GM04504 (cell line): ENCODE data around the gene MSI2.
A peak's percentile ranks its signal among the peaks of the same experiment; 100 is the strongest.

Source experiments
- DNase-seq: peaks from one replicate; pipeline ENCODE4 v3.0.0-alpha.2; 2012; ENCODE audit warnings: low read depth

Gene MSI2

DNA sequence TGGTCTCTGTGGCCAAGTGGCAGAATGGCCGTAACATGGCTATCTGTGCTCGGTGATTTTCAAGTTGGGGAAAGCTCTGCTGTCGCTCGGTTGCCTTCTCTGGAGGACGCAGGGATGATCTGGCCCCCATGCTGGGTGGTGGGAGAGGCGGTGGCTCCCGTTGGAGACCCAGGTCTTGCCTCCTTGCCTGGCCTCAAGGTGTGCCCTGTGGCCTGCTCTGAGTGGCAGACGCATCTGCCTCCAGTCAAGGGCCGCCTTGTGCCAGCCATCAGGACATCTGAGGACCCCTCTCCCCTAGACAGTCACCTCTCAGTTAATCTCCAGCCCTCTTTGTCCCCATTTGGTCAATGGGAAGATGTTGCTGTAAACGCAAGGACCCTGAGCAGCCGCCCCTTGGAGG, 322.9 kb downstream of the MSI2 start:
- DNase-seq = no peak

GRCh38 chr17:57580055-57580739, 323.9 kb downstream of the MSI2 start:
- no peak for DNase-seq

- DNase-seq = no peak
These were observed 326.8 kb downstream of the MSI2 start for GRCh38 chr17:57582881-57583756.

DNA sequence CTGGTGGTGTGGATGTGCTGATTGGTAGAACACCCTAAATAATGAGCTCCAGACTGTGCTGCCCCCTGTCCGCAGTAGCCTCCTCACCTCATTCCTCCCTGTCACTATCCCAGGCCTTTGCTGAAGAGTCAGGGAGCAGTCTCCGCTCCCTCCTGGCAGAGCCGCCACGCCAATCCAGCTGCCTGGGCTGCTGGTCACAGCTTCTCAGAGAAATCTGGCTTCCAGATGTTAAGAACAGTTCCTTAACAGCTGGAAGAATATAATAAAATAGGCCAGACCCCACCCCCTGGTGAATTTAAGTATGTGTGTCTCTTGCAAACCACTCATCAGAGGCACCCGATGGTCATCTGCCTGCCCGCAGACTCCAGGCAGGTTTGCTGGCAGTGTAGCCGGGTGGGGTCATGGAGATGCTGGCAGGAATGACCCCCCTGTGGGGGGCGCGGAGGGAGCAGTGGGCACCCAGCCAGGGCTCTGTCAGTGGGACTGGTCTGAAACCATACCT, 327.8 kb downstream of the MSI2 start:
- peak; percentile 24 for DNase-seq

DNA sequence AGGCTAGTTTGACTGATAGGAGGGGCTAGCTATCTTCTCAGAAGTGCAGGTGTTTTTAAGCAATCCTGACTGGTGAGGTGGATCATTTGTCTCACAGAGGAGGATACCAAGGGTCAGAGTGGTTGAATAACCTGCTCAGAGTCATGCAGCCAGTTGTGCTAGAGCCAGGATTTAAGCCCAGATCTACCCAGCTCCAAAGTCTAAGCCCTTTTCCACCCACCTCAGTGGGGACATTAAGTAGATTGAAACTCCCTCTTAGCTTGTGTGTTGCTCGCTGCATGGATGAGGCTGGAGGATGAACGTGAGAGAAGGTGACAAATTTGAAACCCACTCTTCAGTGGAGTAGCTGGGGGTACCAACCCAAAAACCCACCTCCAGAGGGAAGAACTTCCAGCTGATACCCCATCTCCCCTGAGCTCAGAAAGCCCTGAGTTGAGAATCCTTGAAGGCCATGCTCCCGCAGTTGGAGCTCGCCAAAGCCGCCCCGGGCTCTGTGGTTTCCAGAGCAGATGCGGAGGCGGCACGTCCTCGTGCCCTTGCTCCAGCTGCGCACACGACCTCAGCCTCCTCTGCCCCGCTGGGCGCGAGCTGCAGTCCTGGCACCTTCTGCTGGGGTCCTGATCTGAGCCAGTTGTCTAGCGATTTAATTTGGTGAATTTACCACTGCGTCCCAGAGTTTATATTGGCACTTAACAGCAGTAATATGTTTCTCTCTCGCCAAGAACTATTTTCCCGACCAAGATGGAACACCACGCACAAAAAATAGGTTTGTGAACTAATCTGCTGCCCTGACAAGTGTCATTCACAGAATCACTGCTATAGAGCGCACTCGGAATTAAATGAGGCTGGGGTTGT, 329.2 kb downstream of the MSI2 start:
- DNase-seq = no peak

DNA sequence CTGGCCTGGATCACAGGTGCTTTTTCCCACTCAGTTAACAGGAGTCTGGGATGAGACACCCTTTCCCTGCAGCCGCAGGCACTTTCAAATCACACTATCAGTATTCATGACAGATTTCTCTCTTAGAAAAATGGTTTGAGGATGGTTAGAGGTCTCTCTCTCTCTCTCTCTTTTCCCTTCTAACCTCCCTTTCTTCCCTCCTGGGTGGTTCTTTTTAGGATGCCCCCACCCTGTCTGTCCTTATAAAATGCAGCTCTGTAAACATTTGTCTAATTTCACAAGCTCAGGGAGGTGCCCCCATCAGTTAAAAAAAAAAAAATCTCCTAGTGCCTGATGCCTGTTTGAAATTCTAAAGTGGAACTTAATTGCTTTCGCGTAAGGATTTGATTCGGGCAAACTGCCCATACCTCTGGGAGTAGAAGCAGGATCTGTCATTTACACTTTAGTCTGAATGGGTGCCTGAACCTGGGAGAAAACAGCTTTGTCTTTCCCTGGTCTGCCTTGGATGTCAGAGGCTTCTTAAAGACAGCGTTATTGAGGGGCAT, 329.9 kb downstream of the MSI2 start:
- no peak for DNase-seq

DNA sequence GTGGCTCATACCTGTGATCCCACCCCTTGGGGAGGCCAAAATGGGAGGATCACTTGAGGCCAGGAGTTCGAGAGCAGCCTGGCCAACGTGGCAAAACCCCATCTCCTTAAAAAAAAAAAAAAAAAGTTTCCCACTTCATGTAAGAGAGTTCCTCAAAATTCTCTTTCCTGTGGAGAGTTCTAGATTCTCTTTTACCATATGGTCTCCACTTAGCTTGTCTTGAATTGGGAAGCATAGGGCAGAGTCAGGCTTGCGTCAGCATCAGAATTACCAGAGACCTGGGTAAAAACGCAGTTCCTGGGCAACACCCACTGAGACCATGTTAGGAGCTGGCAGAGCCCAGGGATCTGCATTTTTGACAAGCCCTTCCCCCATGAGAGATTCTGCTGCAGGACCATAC, 330.4 kb downstream of the MSI2 start:
- no peak for DNase-seq

DNA sequence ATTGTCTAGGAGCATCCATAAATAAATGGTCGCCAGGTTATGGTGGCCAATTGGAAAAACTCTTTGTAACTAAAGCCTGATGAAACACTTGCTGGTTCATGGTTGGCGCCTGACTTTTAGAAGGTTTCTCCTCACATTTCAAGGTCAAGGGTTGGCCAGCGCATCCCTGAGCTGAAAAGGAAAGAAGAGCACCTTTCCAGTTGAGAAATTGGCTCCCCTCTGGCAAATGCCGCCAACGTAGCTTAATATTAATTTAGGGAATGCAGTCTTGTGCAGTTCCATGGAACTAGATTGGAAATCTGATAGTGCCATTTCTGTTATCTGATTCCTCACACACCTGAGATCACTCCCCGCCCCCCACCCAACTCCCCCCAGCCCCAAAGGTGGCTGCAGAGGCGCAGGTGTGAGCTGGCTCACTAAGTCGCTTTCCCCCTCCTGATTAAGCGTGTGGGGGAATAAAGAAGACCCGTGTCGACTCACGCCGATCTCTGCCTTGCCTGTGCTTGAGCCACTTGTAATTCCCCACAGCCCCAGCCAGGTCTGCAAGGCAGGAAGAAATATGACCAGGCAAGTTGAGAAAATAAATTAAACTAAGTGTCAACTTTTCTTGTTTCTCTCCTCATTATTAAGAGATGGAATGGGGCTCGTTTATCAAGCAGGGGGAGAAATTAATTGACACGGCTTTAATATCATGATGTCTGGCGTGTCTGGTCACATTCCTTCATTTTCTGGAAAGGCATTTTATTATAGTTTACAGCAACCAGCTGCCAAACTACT, 331.1 kb downstream of the MSI2 start:
- no peak for DNase-seq

GRCh38 chr17:57588086-57588485, 331.8 kb downstream of the MSI2 start:
- no peak for DNase-seq

- DNase-seq = no peak
These were observed 333.1 kb downstream of the MSI2 start for GRCh38 chr17:57589151-57590034.

GRCh38 chr17:57593739-57594462, 337.6 kb downstream of the MSI2 start:
- no peak for DNase-seq

- DNase-seq = no peak
These were observed 338.4 kb downstream of the MSI2 start for GRCh38 chr17:57594767-57595166.

GRCh38 chr17:57595426-57595825, 339.1 kb downstream of the MSI2 start:
- DNase-seq = no peak

DNA sequence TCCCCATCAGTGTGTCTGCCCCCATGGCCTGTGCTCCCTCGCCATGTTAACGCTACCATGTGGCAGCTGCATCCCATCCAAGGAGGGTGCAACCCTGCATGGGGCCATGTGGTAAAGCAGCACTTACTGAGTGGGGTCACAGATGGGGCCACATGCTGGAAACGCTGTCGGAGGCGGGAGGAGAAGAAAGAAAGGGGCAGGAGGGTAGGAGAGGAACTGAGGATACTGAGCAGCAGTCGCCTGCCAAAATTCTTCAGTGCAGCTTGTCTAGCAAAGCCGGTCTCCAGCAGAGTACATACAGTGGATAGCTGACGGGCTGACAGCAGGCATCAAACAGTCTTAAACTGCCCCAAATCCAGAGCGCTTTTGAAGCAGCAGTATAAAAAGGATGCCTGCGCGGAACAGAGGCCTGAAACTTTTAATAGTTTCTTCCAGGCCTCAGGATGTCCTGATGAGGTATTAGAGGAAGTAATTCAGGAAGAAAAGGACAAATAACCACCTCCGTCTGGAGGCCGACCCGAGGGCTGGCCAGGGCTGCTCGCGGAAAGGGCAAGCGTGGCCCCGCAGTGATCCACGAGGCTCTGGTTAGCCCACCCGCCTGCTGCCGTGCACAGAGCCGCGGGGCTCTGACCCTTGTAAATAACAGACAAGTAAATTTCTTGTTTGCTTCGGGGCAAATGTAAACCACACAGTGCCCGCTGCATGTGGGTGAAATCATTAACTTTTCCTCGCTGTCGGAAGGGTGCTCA, 339.8 kb downstream of the MSI2 start:
- DNase-seq = no peak

DNA sequence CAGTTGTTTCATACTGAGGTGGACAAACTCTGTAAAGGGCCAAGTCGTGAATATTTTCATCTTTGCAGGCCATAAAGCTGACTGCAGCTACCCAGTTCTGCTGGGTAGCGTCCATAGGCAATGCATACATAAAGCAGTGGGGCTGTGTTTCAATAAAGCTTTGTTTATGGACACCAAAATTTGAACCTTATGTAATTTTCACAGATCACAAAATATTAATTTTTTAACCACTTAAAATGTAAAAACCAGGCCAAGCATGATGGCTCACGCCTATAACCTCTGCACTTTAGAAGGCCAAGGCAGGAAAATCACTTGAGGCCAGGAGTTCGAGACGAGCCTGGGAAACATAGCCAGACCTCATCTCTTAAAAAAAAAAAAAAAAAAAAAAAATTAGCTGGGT, 340.8 kb downstream of the MSI2 start:
- DNase-seq = no peak

DNA sequence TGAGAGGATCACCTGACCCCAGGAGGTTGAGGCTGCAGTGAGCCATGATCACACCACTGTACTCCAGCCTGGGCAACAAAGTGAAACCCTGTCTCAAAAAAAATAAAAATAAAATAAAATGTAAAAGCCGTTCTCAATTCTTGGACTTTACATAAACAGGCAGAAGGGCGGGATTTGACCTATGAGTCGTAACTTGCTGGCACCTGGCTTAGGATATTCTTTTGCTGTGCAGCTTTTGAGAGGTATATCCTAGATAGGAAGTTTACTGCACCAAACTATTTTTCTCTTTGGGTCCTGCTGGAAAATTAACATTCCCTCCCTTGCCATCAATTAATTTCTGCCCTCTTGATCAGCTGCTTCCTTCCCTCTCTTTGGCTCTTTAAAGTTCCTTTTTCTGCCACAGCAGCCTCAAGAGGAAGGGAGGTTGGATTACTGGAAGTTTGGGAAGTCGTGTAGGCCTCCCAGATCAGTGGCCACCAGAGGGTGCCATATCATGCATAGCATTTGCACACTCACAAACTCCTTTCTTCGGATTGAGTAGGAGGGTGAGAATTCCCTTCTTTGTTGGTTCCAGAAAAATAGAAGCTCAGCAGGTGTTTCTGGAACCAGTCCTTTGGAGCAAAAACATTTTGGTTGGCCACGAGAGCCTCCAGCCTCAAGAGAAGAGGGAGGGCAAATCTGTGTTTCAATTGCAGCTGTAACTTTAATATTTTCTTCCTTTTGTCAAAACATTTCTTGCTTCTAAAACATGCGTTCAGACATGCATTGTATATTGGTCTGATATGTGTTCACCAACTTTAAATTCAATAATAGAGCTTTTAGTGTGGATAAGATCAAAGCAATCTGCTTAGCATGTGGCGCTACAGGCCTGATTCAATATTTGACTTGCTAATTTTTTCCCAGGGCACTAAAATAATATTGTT, 341.5 kb downstream of the MSI2 start:
- DNase-seq = peak; percentile 35

DNA sequence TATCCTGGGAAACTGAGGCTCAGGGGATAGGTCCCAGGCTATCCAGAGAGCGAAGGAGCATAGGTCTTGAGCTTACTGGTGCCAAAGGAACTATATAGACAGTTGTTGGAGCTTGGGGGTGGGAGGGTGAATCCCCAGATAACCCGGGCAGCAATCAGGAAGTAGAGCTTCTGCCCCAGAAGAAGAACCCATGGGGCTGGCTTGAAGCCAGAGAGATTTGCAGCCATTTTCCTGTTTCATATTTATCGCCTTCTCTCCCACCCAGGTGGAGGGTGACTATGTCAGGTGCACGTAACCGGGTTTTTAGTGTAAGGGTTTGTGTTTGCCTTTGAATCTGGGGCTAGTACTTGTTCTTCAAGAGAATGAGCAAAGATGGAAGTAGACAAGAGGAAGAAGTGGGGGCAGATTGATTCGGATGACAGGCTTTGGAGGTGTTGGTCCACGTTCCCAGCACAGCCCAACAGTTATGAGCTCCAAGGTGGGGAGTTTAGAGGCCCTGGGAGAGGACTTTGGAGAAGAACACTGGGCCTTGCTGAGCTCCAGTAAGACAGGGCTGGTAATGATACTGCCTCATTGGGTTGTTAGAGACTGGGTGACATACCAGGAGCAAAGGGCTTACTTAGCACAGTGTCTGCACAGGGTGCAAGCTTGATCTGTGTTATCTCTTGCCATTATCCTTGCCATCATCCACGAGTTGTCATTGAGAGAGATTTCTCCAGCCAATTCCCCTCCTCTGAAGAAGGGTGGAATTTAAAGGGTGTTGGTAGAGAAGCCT, 343.1 kb downstream of the MSI2 start:
- no peak for DNase-seq
